Smooth muscle cell of the brain vasculature (primary cell): ENCODE measurements around the gene YARS1.

Source experiments
- DNase-seq: peaks from one replicate; pipeline ENCODE4 v3.0.0-alpha.2; 2012; ENCODE audit warnings: low read depth, low spot score

YARS1 gene

GRCh38 chr1:32744071-32744425, 73.1 kb downstream of the YARS1 start:
- no peak for DNase-seq

- DNase-seq = no peak
Measured at GRCh38 chr1:32743380-32744070, 73.6 kb downstream of the YARS1 start.

- no peak for DNase-seq
Measured at GRCh38 chr1:32742956-32743355, 74.2 kb downstream of the YARS1 start.

- no peak for DNase-seq
Measured at GRCh38 chr1:32742199-32742947, 74.8 kb downstream of the YARS1 start.

- no peak for DNase-seq
Measured at GRCh38 chr1:32741413-32742198, 75.6 kb downstream of the YARS1 start.

GRCh38 chr1:32741059-32741412, 76.1 kb downstream of the YARS1 start:
- DNase-seq = no peak

GRCh38 chr1:32736812-32737791, 80.1 kb downstream of the YARS1 start:
- DNase-seq = no peak

- DNase-seq = no peak
Measured at GRCh38 chr1:32733582-32734321, 83.4 kb downstream of the YARS1 start.

GRCh38 chr1:32729254-32730046, 87.7 kb downstream of the YARS1 start:
- no peak for DNase-seq

GRCh38 chr1:32728413-32729077, 88.6 kb downstream of the YARS1 start:
- DNase-seq = no peak

- no peak for DNase-seq
Measured at GRCh38 chr1:32727876-32728275, 89.3 kb downstream of the YARS1 start.

GRCh38 chr1:32725615-32725982, 91.6 kb downstream of the YARS1 start:
- no peak for DNase-seq
